IMR-90 (cell line): ENCODE measurements around the gene SPPL2C. TPM values are rescaled to one million over a fixed set of nuclear protein-coding genes. Genes with fewer than 3 reads are reported as not detected.

Experiments
- ATAC-seq: fragments of 200-7000 bp; cut with Tn5 transposase; 2 replicates; pipeline ENCODE4 v1.9.1; 2020; ENCODE audit warnings: low read depth, mild to moderate bottlenecking, moderate library complexity
- BruUV-seq: library from RNA; stranded (reverse); fragments of 400-500 nt; replicated peaks from 2 replicates; lab custom pipeline; 2021; lab: Mats Ljungman, UMichigan
- CTCF ChIA-PET: fragments of 300-600 bp; formaldehyde crosslinking; extraction: SDS; loops from one replicate; lab custom pipeline; 2021; ENCODE audit warnings: antibody characterized with exemption; lab: Yijun Ruan, JAX
- POLR2A ChIA-PET: fragments of 300-600 bp; sonication (Branson Sonifier 250); formaldehyde crosslinking; loops from one replicate; lab custom pipeline; 2022; ENCODE audit warnings: antibody characterized with exemption; ENCODE audit not compliant: unreplicated experiment; lab: Charles Lee
- DNase-seq: peaks from one replicate; pipeline ENCODE4 v3.0.0; 2013
- H2AFZ ChIP-seq: replicated peaks from 2 replicates; pipeline ENCODE3; 2013; ENCODE audit warnings: low read length, mild to moderate bottlenecking; ENCODE audit not compliant: poor library complexity
- H2AK5ac ChIP-seq: 2 replicates; pipeline ENCODE4 v1.6.1; 2013; ENCODE audit warnings: low read depth, low read length, inconsistent platforms
- H2AK9ac ChIP-seq: replicated peaks from 2 replicates; pipeline ENCODE3; 2013; ENCODE audit warnings: mild to moderate bottlenecking, low read depth, low read length, moderate library complexity; ENCODE audit not compliant: poor library complexity
- H2BK120ac ChIP-seq: 2 replicates; pipeline ENCODE4 v1.6.1; 2013; ENCODE audit warnings: low read depth, low read length, inconsistent platforms
- H2BK15ac ChIP-seq: 3 replicates; pipeline ENCODE4 v1.6.1; 2013; ENCODE audit warnings: low read depth, low read length, inconsistent platforms
- H2BK20ac ChIP-seq: 2 replicates; pipeline ENCODE4 v1.6.1; 2013; ENCODE audit warnings: low read depth, mild to moderate bottlenecking, inconsistent platforms, low read length, moderate library complexity
- H2BK5ac ChIP-seq: 2 replicates; pipeline ENCODE4 v1.6.1; 2013; ENCODE audit warnings: mild to moderate bottlenecking, low read depth, low read length, inconsistent platforms; ENCODE audit not compliant: poor library complexity, severe bottlenecking
- H3K14ac ChIP-seq: replicated peaks from 2 replicates; pipeline ENCODE4 v1.6.1; 2013; ENCODE audit warnings: low read depth, low read length, inconsistent platforms
- H3K18ac ChIP-seq: 2 replicates; pipeline ENCODE4 v1.6.1; 2013; ENCODE audit warnings: low read depth, low read length, control low read depth
- H3K23ac ChIP-seq: 2 replicates; pipeline ENCODE4 v1.6.1; 2013; ENCODE audit warnings: low read depth, low read length, inconsistent platforms
- H3K27ac ChIP-seq: 2 replicates; pipeline ENCODE4 v1.5.1; 2013; ENCODE audit warnings: mild to moderate bottlenecking, control low read depth, low read length; ENCODE audit not compliant: insufficient read depth
- H3K27me3 ChIP-seq: 2 replicates; pipeline ENCODE4 v1.6.1; 2013; ENCODE audit warnings: low read length; ENCODE audit not compliant: control insufficient read depth, insufficient read depth
- H3K36me3 ChIP-seq: 2 replicates; pipeline ENCODE4 v1.6.1; 2013; ENCODE audit warnings: low read length, mixed read lengths; ENCODE audit not compliant: control insufficient read depth, insufficient read depth
- H3K4ac ChIP-seq: 2 replicates; pipeline ENCODE4 v1.6.1; 2013; ENCODE audit warnings: low read depth, low read length, inconsistent platforms
- H3K4me1 ChIP-seq: 2 replicates; pipeline ENCODE4 v1.6.1; 2013; ENCODE audit warnings: low read length, mixed read lengths; ENCODE audit not compliant: control insufficient read depth, insufficient read depth
- H3K4me2 ChIP-seq: 2 replicates; pipeline ENCODE4 v1.6.1; 2013; ENCODE audit warnings: low read depth, mild to moderate bottlenecking, control low read depth, low read length, moderate library complexity
- H3K4me3 ChIP-seq: 2 replicates; pipeline ENCODE4 v1.5.1; 2013; ENCODE audit warnings: low read depth, mild to moderate bottlenecking, control low read depth, low read length, moderate library complexity; ENCODE audit not compliant: insufficient read depth
- H3K56ac ChIP-seq: 2 replicates; pipeline ENCODE4 v1.6.1; 2013; ENCODE audit warnings: low read length, inconsistent platforms; ENCODE audit not compliant: insufficient read depth; ENCODE audit errors: extremely low read depth
- H3K79me1 ChIP-seq, 2 experiments: 2 replicates each; pipeline ENCODE4 v1.6.1; 2013; ENCODE audit warnings: low read length in 2 of 2, inconsistent platforms in 1 of 2, low read depth in 1 of 2
- H3K9ac ChIP-seq: 2 replicates; pipeline ENCODE4 v1.6.1; 2013; ENCODE audit warnings: low read depth, low read length, control low read depth
- H3K9me1 ChIP-seq: 2 replicates; pipeline ENCODE4 v1.6.1; 2013; ENCODE audit warnings: low read length, inconsistent platforms; ENCODE audit not compliant: insufficient read depth
- H3K9me3 ChIP-seq: 2 replicates; pipeline ENCODE4 v1.6.1; 2013; ENCODE audit warnings: low read length; ENCODE audit not compliant: control insufficient read depth, insufficient read depth
- H4K20me1 ChIP-seq: 2 replicates; pipeline ENCODE4 v1.6.1; 2013; ENCODE audit warnings: low read length, inconsistent platforms; ENCODE audit not compliant: insufficient read depth
- H4K5ac ChIP-seq: 2 replicates; pipeline ENCODE4 v1.6.1; 2013; ENCODE audit warnings: mild to moderate bottlenecking, low read depth, low read length, control low read depth
- H4K8ac ChIP-seq, 2 experiments: 2 replicates each; pipeline ENCODE4 v1.6.1; 2013; ENCODE audit warnings: low read depth in 2 of 2, low read length in 2 of 2, control low read depth in 1 of 2, inconsistent platforms in 1 of 2
- H4K91ac ChIP-seq: 2 replicates; pipeline ENCODE4 v1.6.1; 2013; ENCODE audit warnings: low read depth, low read length, inconsistent platforms; ENCODE audit not compliant: insufficient read depth
- CEBPB ChIP-seq: IDR thresholded peaks from 2 replicates; pipeline ENCODE4 v1.6.1; 2012; ENCODE audit warnings: low read depth, low read length, improper control_type of control experiment
- CHD1 ChIP-seq: IDR thresholded peaks from 2 replicates; pipeline ENCODE4 v1.6.1; 2012; ENCODE audit warnings: low read depth, low read length, improper control_type of control experiment
- FOS ChIP-seq: fragments of 150-350 bp; IDR thresholded peaks from 2 replicates; pipeline ENCODE4 v1.6.1; 2016; ENCODE audit warnings: low read depth, low read length
- MAFK ChIP-seq: IDR thresholded peaks from 2 replicates; pipeline ENCODE4 v1.6.1; 2012; ENCODE audit warnings: low read depth, low read length, improper control_type of control experiment
- MXI1 ChIP-seq: IDR thresholded peaks from 2 replicates; pipeline ENCODE4 v1.6.1; 2012; ENCODE audit warnings: low read depth, mild to moderate bottlenecking, low read length, moderate library complexity, borderline replicate concordance
- RAD21 ChIP-seq: IDR thresholded peaks from 2 replicates; pipeline ENCODE4 v1.6.1; 2012; ENCODE audit warnings: low read length, improper control_type of control experiment
- RCOR1 ChIP-seq: IDR thresholded peaks from 2 replicates; pipeline ENCODE4 v1.6.1; 2012; ENCODE audit warnings: mild to moderate bottlenecking, low read length, improper control_type of control experiment; ENCODE audit not compliant: insufficient replicate concordance
- RFX5 ChIP-seq: IDR thresholded peaks from 2 replicates; pipeline ENCODE4 v1.8.0; 2012; ENCODE audit warnings: low read depth, mild to moderate bottlenecking, low read length, moderate library complexity
- WGBS, 2 experiments: methylation state at CpG; one replicate each; pipeline versions ENCODE4 v1.1.5 to v1.1.7; 2013; ENCODE audit warnings: missing lambda C conversion rate in 2 of 2; ENCODE audit not compliant: insufficient read length in 1 of 2; ENCODE audit errors: extremely low coverage in 2 of 2; 5-methylcytosine and 5-hydroxymethylcytosine counted together
- dilution Hi-C: fragments of 300-500 bp; cut with HindIII; formaldehyde crosslinking; loops from one replicate; pipeline ENCODE4 v1.14.3; 2018; ENCODE audit warnings: low sequenced_read_pairs; ENCODE audit not compliant: unreplicated experiment
- in situ Hi-C: fragments of 300-500 bp; cut with MboI; formaldehyde crosslinking; loops from 3 replicates; pipeline ENCODE4 v1.14.3; 2019; ENCODE audit warnings: low sequenced_read_pairs, inconsistent platforms, mixed read lengths
- intact Hi-C: fragments of 100-400 bp; cut with micrococcal nuclease; formaldehyde crosslinking; loops from 2 replicates; pipeline ENCODE4 v1.10.0; 2022
- polyA plus RNA-seq, 3 experiments: library from polyadenylated mRNA; depleted of rRNA; stranded (reverse); fragments of >200 nt; gene quantifications; 2 replicates each; pipeline ENCODE4 v1.2.3, GENCODE V29; 2012; ENCODE audit warnings: low replicate concordance in 1 of 3
- total RNA-seq: library from RNA; depleted of rRNA; stranded (reverse); fragments of >200 nt; gene quantifications from 2 replicates; pipeline ENCODE4 v1.2.3, GENCODE V29; 2012
- TF ChIP-seq, protein P1 (sequence below): fragments of 150-350 bp; IDR thresholded peaks from 2 replicates; pipeline ENCODE4 v1.6.1; 2016; ENCODE audit warnings: low read depth, mild to moderate bottlenecking, low read length, moderate library complexity, borderline replicate concordance

SPPL2C gene
- total and polyA plus RNA-seq, 2 of the 4 experiments (the other 2 are of a cell fraction): not detected

DNA sequence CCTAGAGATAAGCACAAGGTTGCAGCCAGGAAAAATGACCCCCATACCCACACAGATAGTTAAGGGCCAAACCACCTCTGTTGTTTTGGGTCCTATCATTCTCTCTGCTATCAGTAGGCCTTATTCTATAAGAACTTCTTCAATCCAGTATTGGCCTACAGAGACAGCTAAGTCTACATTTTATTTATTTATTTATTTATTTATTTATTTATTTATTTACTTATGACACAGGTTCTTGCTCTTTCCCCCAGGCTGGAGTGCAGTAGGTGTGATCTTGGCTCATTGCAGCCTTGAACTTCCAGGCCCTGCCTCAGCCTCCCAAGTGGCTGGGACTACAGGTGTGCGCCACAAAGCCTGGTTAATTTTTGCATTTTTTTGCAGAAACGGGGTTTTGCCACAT, 42.2 kb downstream of the SPPL2C start:
- dilution Hi-C loops: no loop called here
- no TSS peak for BruUV-seq
- Histone ChIP-seq H3K9me1 (0 out of 2 replicates have a peak, but pooled peaks cover 2% of the 10 kb centered on the region), H2AK9ac (no peak overlapping the region), H3K36me3 (no peaks in the 10 kb centered on the region), H2BK120ac (no peak overlapping the region), H2BK5ac (no peak overlapping the region), H2AFZ (no peak overlapping the region), H2BK15ac (no peak overlapping the region), H3K4me3 (no peak overlapping the region), H3K4me2 (no peak overlapping the region), H4K5ac (no peak overlapping the region), H4K91ac (no peak overlapping the region), H4K8ac (no peak overlapping the region), H3K18ac (no peak overlapping the region), H3K9ac (no peak overlapping the region), H2BK20ac (no peak overlapping the region), H3K4ac (no peak overlapping the region), H2AK5ac (no peak overlapping the region), H3K23ac (no peak overlapping the region), H3K14ac (no peak overlapping the region), H3K56ac (no peak overlapping the region), H3K27me3 (peaks cover 4% of the 10 kb centered on the region; the same call in 1 of the 2 replicates), H3K4me1 (no peaks in the 10 kb centered on the region), H4K20me1 (no peaks in the 10 kb centered on the region), H3K27ac (no peak overlapping the region), H3K9me3 (no peaks in the 10 kb centered on the region), H3K79me1 (no peaks in the 10 kb centered on the region)
- ATAC-seq (no peak), DNase-seq (no peak)
- WGBS, 2 experiments: 47% methylated on average over 2 of the region's 2 CpGs; no CpG with 5 or more reads in 1 of the 2 experiments
- TF ChIP-seq MXI1 (no peak), RFX5 (no peak), FOS (no peak), CEBPB (no peak), MAFK (no peak), CHD1 (no peak), RAD21 (no peak), RCOR1 (no peak)
- TF ChIP-seq, protein P1, sequence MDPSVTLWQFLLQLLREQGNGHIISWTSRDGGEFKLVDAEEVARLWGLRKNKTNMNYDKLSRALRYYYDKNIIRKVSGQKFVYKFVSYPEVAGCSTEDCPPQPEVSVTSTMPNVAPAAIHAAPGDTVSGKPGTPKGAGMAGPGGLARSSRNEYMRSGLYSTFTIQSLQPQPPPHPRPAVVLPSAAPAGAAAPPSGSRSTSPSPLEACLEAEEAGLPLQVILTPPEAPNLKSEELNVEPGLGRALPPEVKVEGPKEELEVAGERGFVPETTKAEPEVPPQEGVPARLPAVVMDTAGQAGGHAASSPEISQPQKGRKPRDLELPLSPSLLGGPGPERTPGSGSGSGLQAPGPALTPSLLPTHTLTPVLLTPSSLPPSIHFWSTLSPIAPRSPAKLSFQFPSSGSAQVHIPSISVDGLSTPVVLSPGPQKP: no peak
- intact Hi-C loops: no loop called here
- in situ Hi-C loops: loop anchor here (5.0 kb wide), 1 partner anchor 40 kb away; no protein-coding TSS in a partner anchor
- ChIA-PET CTCF (no interaction called here), POLR2A (no interaction called here)
